GM18873 (cell line): ENCODE results near the gene OTP.

Experiments used
- ATAC-seq: cut with Tn5 transposase; IDR thresholded peaks from one replicate; pipeline ENCODE4 v1.9.1; 2021; ENCODE audit warnings: mild to moderate bottlenecking, moderate library complexity, moderate number of reproducible peaks; ENCODE audit not compliant: unreplicated experiment, low FRiP score

The OTP gene

GRCh38 chr5:77637998-77638762 is at the start of gene OTP:
Gene OTP, minus strand, starts transcription at chr5:77638713. Its CDS starts 164 bp downstream, at chr5:77638549.
- ATAC-seq, result no peak

GRCh38 chr5:77683171-77683732 is 44.7 kb upstream of the OTP start:
- no peak for ATAC-seq

GRCh38 chr5:77670526-77670925 is 32.0 kb upstream of the OTP start:
- no peak for ATAC-seq

- no peak for ATAC-seq
Measured at GRCh38 chr5:77669677-77670076, 31.2 kb upstream of the OTP start.

GRCh38 chr5:77663090-77663863 is 24.8 kb upstream of the OTP start:
- no peak for ATAC-seq

GRCh38 chr5:77662635-77663034 is 24.1 kb upstream of the OTP start:
- no peak for ATAC-seq

GRCh38 chr5:77658662-77659061 is 20.1 kb upstream of the OTP start:
- no peak for ATAC-seq

GRCh38 chr5:77651343-77651742 is 12.8 kb upstream of the OTP start:
- ATAC-seq, result no peak

- no peak for ATAC-seq
Measured at GRCh38 chr5:77650686-77651085, 12.2 kb upstream of the OTP start.

GRCh38 chr5:77649776-77650175 is 11.3 kb upstream of the OTP start:
- no peak for ATAC-seq

GRCh38 chr5:77645995-77646639 is 7.6 kb upstream of the OTP start:
- ATAC-seq, result no peak

- no peak for ATAC-seq
Measured at GRCh38 chr5:77645158-77645994, 6.9 kb upstream of the OTP start.

- no peak for ATAC-seq
Measured at GRCh38 chr5:77644371-77645157, 6.1 kb upstream of the OTP start.

GRCh38 chr5:77643654-77644370 is 5.3 kb upstream of the OTP start:
- ATAC-seq, result no peak

- no peak for ATAC-seq
Measured at GRCh38 chr5:77642738-77643653, 4.5 kb upstream of the OTP start.

- ATAC-seq, result no peak
Measured at GRCh38 chr5:77641963-77642737, 3.6 kb upstream of the OTP start.

GRCh38 chr5:77641397-77641943 is 3.0 kb upstream of the OTP start:
- ATAC-seq, result no peak
